Measurements from ENCODE around the gene BAHCC1. TPM values are rescaled to one million over a fixed set of nuclear protein-coding genes. Genes with fewer than 3 reads are reported as not detected.
A peak's percentile ranks its signal among the peaks of the same experiment; 100 is the strongest.

Gene BAHCC1
- total and polyA plus RNA-seq, 11 donors = 6.0 to 19.6 (median 8.9) TPM

DNA sequence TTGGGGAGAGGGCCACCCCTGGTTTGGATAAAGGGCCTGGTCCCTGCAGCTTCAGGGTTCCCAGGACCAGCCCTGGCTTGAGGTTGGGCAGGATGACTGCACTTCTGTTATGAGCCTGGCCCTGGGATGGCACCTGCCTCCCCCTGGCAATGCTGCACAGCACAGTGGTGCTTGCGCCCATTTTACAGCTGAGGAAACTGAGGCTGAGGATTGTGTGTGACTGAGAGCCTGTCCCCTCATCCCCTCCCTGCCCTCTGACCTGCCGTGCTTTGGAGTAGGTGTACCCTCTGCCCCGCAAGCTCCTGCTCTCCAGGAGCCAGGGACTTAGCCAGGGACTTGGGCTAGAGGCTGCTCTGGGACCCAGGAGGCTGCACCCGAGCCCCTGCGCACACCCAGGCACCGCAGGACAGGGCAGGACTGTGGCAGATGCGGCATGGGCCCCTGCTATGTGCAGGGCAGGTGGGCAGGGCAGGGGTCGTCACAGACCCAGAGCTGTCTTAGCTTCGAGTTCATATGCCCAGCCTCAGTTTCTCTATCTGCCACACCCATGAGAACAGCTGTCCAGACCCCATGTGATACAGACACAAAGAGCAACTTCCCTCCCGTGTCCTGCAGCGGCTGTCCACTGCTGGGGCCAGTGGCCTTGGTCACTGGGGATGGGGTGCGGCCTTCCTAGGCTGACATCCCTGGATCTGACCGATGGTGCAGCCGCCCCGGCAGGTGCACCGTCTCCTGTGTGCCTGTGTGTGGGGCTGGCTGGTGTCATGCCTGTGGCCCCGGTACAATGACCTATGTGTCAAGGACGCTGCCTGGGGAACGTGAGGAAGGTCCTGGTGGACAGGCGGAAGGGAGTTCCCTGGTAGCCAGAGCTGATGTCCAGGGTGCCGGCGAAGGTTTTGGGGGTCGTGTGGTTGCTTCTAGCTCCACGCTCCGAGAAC is 36.6 kb downstream of the BAHCC1 start:
- DNase-seq (no peak), ATAC-seq (no peak)
- intact Hi-C loops (cut with DNase I) = no loop called here
- Histone ChIP-seq H3K36me3 (no peaks in the 10 kb centered on the region), H3K4me1 (peaks cover 16 to 76% (median 58%) of the 10 kb centered on the region in 12 donors), H3K9me3 (no peaks in the 10 kb centered on the region), H3K27ac (no peak overlapping the region), H3K27me3 (peaks cover 0 to 26% (median 0%) of the 10 kb centered on the region in 9 donors), H3K4me3 (no peak overlapping the region)
- 85 to 90% (median 88%) methylated on average over 12 to 25 of the region's 25 CpGs for WGBS, 4 donors
- no peak for TF ChIP-seq POLR2A (IDR thresholded peaks at IDR 0.05)
- TF ChIP-seq, protein P1, sequence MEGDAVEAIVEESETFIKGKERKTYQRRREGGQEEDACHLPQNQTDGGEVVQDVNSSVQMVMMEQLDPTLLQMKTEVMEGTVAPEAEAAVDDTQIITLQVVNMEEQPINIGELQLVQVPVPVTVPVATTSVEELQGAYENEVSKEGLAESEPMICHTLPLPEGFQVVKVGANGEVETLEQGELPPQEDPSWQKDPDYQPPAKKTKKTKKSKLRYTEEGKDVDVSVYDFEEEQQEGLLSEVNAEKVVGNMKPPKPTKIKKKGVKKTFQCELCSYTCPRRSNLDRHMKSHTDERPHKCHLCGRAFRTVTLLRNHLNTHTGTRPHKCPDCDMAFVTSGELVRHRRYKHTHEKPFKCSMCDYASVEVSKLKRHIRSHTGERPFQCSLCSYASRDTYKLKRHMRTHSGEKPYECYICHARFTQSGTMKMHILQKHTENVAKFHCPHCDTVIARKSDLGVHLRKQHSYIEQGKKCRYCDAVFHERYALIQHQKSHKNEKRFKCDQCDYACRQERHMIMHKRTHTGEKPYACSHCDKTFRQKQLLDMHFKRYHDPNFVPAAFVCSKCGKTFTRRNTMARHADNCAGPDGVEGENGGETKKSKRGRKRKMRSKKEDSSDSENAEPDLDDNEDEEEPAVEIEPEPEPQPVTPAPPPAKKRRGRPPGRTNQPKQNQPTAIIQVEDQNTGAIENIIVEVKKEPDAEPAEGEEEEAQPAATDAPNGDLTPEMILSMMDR (IDR thresholded peaks at IDR 0.05) = no peak

DNA sequence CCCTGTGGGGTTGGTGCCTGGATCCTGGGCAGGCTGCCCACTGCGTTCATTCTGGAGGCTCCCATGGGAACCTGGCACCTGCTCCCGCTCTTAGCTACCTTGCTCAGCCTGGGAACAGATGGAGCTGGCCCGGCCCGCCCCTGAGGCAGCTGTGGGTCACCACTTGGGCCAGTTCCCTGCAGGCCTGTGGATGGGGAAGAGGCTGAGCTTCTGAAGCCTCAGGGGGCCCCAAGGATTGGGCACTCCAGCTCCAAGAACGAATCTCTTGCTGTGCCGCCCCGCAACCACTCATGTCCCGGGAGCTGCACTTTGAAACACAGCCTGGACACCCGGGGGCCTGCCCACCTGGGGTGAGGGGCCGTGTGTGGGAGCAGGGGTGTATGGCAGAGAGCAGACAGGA is 37.7 kb downstream of the BAHCC1 start:
- intact Hi-C loops (cut with DNase I) = no loop called here
- H3K4me1 ChIP-seq = peaks cover 16 to 76% (median 55%) of the 10 kb centered on the region in 12 donors

DNA sequence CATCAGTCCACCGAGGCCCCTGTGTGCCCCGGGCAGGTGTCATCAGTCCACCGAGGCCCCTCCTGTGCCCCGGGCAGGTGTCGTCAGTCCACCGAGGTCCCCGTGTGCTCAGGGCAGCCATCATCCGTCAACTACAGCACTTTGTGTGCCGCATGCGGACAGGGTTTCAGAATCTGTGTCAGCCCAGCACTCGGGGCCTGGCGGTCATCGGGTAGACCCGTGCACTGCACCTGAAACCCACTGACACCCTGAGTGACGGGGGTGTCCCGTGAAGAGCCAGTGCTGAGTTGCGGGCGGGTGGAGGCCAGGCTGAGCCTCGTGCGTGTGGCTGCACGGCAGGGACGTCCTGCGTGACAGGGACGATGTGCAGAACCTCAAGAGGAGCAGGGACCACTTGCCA is 38.4 kb downstream of the BAHCC1 start:
- intact Hi-C loops (cut with DNase I) = no loop called here
- 82 to 90% (median 88%) methylated on average over 6 to 24 of the region's 24 CpGs for whole genome bisulfite sequencing, 4 donors
- H3K4me3 ChIP-seq = no peak overlapping the region
- no peak for TF ChIP-seq POLR2A (IDR thresholded peaks at IDR 0.05)
- TF ChIP-seq, protein P1 (IDR thresholded peaks at IDR 0.05) = no peak
- peaks cover 10 to 69% (median 49%) of the 10 kb centered on the region in 12 donors for H3K4me1 ChIP-seq
- no peaks in the 10 kb centered on the region for H3K36me3 ChIP-seq
- no peaks in the 10 kb centered on the region for H3K9me3 ChIP-seq
- no peak overlapping the region for H3K27ac ChIP-seq
- peaks cover 0 to 13% (median 0%) of the 10 kb centered on the region in 9 donors for H3K27me3 ChIP-seq
- ATAC-seq (no peak), DNase-seq (no peak)

More for the DNA sequence above, 37.7 kb downstream of the BAHCC1 start:
- 58 to 81% (median 69%) methylated on average over 6 to 10 of the region's 10 CpGs for WGBS, 4 donors
- no peak for TF ChIP-seq POLR2A (IDR thresholded peaks at IDR 0.05)
- TF ChIP-seq, protein P1 (IDR thresholded peaks at IDR 0.05) = no peak
- no peak overlapping the region for H3K4me3 ChIP-seq
- no peak overlapping the region for H3K27ac ChIP-seq
- DNase-seq = no peak
- no peak for ATAC-seq
- H3K27me3 ChIP-seq = peaks cover 0 to 20% (median 0%) of the 10 kb centered on the region in 9 donors
- H3K9me3 ChIP-seq = no peaks in the 10 kb centered on the region
- no peaks in the 10 kb centered on the region for H3K36me3 ChIP-seq

DNA sequence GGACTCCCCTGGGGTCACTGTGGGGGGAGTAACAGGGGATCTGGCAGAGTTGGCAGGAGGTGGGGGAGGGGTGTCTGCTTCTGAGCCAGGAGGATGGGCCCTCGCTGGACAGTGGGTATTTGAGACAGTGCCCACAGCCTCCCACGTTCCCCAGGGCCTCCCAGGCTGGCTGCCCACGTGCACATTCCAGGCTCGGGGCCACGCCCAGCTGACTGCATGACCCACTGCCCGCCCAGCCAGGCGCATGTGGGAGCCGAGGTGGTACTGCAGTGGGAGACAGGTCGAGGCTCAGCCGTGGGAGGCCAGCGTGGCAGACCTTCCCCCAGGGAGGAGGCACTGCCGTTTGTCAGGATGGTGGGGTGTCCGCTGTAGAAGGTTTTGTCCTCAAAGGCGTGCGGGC is 38.8 kb downstream of the BAHCC1 start:
- Histone ChIP-seq H3K4me1 (peaks cover 6 to 65% (median 44%) of the 10 kb centered on the region in 12 donors), H3K36me3 (no peaks in the 10 kb centered on the region), H3K27me3 (peaks cover 0 to 9% (median 0%) of the 10 kb centered on the region in 9 donors), H3K9me3 (no peaks in the 10 kb centered on the region), H3K27ac (no peak overlapping the region), H3K4me3 (no peak overlapping the region)
- DNase-seq (no peak), ATAC-seq (peak in 1 of 4 donors; percentile 28)
- no peak for TF ChIP-seq POLR2A (IDR thresholded peaks at IDR 0.05)
- TF ChIP-seq, protein P1 (IDR thresholded peaks at IDR 0.05) = no peak
- 59 to 76% (median 64%) methylated on average over 5 to 15 of the region's 15 CpGs for WGBS, 4 donors
- intact Hi-C loops (cut with DNase I) = no loop called here
